GM12891 (cell line): ENCODE data around the gene DYTN.

Source experiments
- POLR2AphosphoS5 ChIP-seq: IDR thresholded peaks from 2 replicates; pipeline ENCODE4 v1.6.1; 2011; ENCODE audit warnings: low read depth, low read length, control low read depth
- TAF1 ChIP-seq: IDR thresholded peaks from 2 replicates; pipeline ENCODE4 v1.6.1; 2011; ENCODE audit warnings: low read depth, low read length, control low read depth

- TF ChIP-seq POLR2AphosphoS5 (no peak), TAF1 (no peak)
These were observed at the start of gene DYTN for GRCh38 chr2:206718296-206718695.
